ENCODE results near the gene TUFT1. TPM values are rescaled to one million over a fixed set of nuclear protein-coding genes. Genes with fewer than 3 reads are reported as not detected.
A peak's percentile ranks its signal among the peaks of the same experiment; 100 is the strongest.

Gene TUFT1
- polyA plus RNA-seq, 3 donors: 1.5 to 1.7 (median 1.6) TPM

- no peak for DNase-seq
- Histone ChIP-seq H3K27ac (ENCODE audit: low read depth in 1 of 2, low read length in 2 of 2) (peak overlapping the region in 1 of 2 donors; percentile 45), H3K4me2 (replicated peaks; ENCODE audit: extremely low read depth, low read length, poor library complexity, severe bottlenecking) (peak overlapping the region; percentile 23), H3K9me3 (replicated peaks in 1 of 2; ENCODE audit: control insufficient read depth in 1 of 2, insufficient read depth in 1 of 2, low read length in 2 of 2) (no peaks in the 10 kb centered on the region), H3K79me2 (ENCODE audit: insufficient read depth, low read length) (peaks cover 86% of the 10 kb centered on the region), H3K36me3 (replicated peaks in 1 of 2; ENCODE audit: control insufficient read depth in 1 of 2, insufficient read depth in 2 of 2, low read length in 2 of 2) (peaks cover 3 to 6% of the 10 kb centered on the region in 2 donors), H3K4me1 (ENCODE audit: control insufficient read depth in 1 of 2, insufficient read depth in 2 of 2, low read length in 2 of 2) (peaks cover 71 to 82% of the 10 kb centered on the region in 2 donors), H3K4me3 (replicated peaks in 1 of 3; ENCODE audit: low read depth in 2 of 3, low read length in 3 of 3) (peak overlapping the region in 1 of 3 experiments; percentile 16), H3K27me3 (ENCODE audit: control insufficient read depth in 2 of 2, insufficient read depth in 2 of 2, low read length in 2 of 2) (no peaks in the 10 kb centered on the region), H4K20me1 (ENCODE audit: insufficient read depth, low read length) (peaks cover 55% of the 10 kb centered on the region), H3K9ac (ENCODE audit: insufficient read depth, low read length, poor library complexity, severe bottlenecking) (no peak overlapping the region), H2AFZ (ENCODE audit: insufficient read depth, low read depth, low read length, poor library complexity, severe bottlenecking) (no peak overlapping the region)
- H3K4me3 Mint-ChIP-seq: no peak overlapping the region
- TF ChIP-seq CTCF (IDR thresholded peaks at IDR 0.05): no peak
- peaks cover 0 to 2% (median 0%) of the 10 kb centered on the region in 3 donors for H3K27me3 Mint-ChIP-seq (ENCODE audit: low read depth in 3 of 3)
- WGBS (ENCODE audit: insufficient coverage): 86% methylated on average over 1 of the region's 4 CpGs
- H3K4me1 Mint-ChIP-seq: peaks cover 75% of the 10 kb centered on the region
- intact Hi-C loops (cut with micrococcal nuclease): loop anchor here in 1 of 2 donors (5.0 to 10.0 kb wide), 2 partner anchors 159 to 379 kb away; partner anchors contain the start of genes POGZ and S100A10
- peaks cover 16 to 23% of the 10 kb centered on the region in 2 donors for H3K36me3 Mint-ChIP-seq
- H3K27ac Mint-ChIP-seq: peak overlapping the region in 3 of 7 donors; percentile 11 to 62 (median 58)
- H3K9me3 Mint-ChIP-seq: peaks cover 0 to 2% (median 0%) of the 10 kb centered on the region in 7 donors
Measured at GRCh38 chr1:151615711-151616504, 75.8 kb downstream of the TUFT1 start.

GRCh38 chr1:151616505-151616849 is 76.4 kb downstream of the TUFT1 start:
- peaks cover 0 to 2% (median 0%) of the 10 kb centered on the region in 3 donors for H3K27me3 Mint-ChIP-seq (ENCODE audit: low read depth in 3 of 3)
- peak overlapping the region in 2 of 7 donors; percentile 37 to 40 for H3K27ac Mint-ChIP-seq
- Histone ChIP-seq H3K27me3 (ENCODE audit: control insufficient read depth in 2 of 2, insufficient read depth in 2 of 2, low read length in 2 of 2) (no peaks in the 10 kb centered on the region), H3K9ac (ENCODE audit: insufficient read depth, low read length, poor library complexity, severe bottlenecking) (no peak overlapping the region), H3K4me2 (replicated peaks; ENCODE audit: extremely low read depth, low read length, poor library complexity, severe bottlenecking) (peak overlapping the region; percentile 23), H2AFZ (ENCODE audit: insufficient read depth, low read depth, low read length, poor library complexity, severe bottlenecking) (no peak overlapping the region), H3K4me1 (ENCODE audit: control insufficient read depth in 1 of 2, insufficient read depth in 2 of 2, low read length in 2 of 2) (peaks cover 73 to 84% of the 10 kb centered on the region in 2 donors), H4K20me1 (ENCODE audit: insufficient read depth, low read length) (peaks cover 60% of the 10 kb centered on the region), H3K79me2 (ENCODE audit: insufficient read depth, low read length) (peaks cover 91% of the 10 kb centered on the region), H3K27ac (ENCODE audit: low read depth in 1 of 2, low read length in 2 of 2) (peak overlapping the region in 1 of 2 donors; percentile 45), H3K4me3 (replicated peaks in 1 of 3; ENCODE audit: low read depth in 2 of 3, low read length in 3 of 3) (peak overlapping the region in 1 of 3 experiments; percentile 16), H3K36me3 (replicated peaks in 1 of 2; ENCODE audit: control insufficient read depth in 1 of 2, insufficient read depth in 2 of 2, low read length in 2 of 2) (peaks cover 3 to 6% of the 10 kb centered on the region in 2 donors), H3K9me3 (replicated peaks in 1 of 2; ENCODE audit: control insufficient read depth in 1 of 2, insufficient read depth in 1 of 2, low read length in 2 of 2) (no peaks in the 10 kb centered on the region)
- peaks cover 18 to 23% of the 10 kb centered on the region in 2 donors for H3K36me3 Mint-ChIP-seq
- TF ChIP-seq CTCF (IDR thresholded peaks at IDR 0.05): no peak
- intact Hi-C loops (cut with micrococcal nuclease): loop anchor here in 1 of 2 donors (5.0 to 10.0 kb wide), 2 partner anchors 159 to 378 kb away; partner anchors contain the start of genes POGZ and S100A10
- no peak for DNase-seq
- H3K4me1 Mint-ChIP-seq: peaks cover 77% of the 10 kb centered on the region
- 78% methylated on average over 2 of the region's 3 CpGs for WGBS (ENCODE audit: insufficient coverage)
- peaks cover 0 to 2% (median 0%) of the 10 kb centered on the region in 7 donors for H3K9me3 Mint-ChIP-seq
- H3K4me3 Mint-ChIP-seq: no peak overlapping the region

All from CD14-positive monocyte (primary cell).